Hippocampal formation (tissue), 2 donors: ENCODE results near the gene HOXB5.

Experiments used
- DNase-seq, 2 donors: peaks; one replicate each; lab custom pipeline; 2025; lab: John Stamatoyannopoulos, UW

Gene HOXB5

DNA sequence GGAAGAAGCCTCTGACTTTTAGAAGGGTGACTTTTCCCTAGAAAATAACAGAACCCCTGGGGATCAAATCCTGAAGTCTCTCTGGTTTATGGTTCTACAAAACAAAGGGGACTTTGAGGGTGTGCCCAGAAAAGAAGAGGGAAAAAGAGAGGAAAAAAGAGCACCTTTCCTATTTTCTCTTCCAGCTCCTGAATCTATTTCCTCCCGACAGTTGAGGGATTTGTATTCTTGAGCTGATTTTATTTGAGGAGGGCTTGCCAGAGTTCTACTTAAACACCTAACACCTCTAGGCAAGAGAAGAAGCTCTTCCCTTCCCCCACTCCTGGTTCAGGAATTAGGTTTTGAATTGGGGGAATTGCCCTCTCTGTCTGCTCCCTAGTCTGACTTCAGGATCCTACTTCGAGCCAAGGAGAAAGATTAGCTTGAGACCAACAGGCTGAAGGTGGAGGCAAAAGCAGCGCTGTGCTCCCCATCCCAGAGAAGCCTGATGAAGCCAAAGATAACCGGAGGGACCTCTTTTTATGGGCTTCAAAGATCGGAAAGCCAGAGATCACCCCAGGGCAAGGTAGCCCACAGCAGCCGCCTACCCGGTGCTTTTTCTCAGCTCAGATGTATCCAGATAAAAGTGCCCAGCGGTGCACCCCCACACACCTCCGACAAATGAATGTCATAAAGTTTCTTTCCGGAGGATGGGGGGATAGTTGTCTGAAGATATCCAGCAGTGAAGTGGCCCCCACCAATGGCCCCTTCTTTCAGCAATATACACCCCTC is 4.3 kb downstream of the HOXB5 start:
- no peak for DNase-seq

DNA sequence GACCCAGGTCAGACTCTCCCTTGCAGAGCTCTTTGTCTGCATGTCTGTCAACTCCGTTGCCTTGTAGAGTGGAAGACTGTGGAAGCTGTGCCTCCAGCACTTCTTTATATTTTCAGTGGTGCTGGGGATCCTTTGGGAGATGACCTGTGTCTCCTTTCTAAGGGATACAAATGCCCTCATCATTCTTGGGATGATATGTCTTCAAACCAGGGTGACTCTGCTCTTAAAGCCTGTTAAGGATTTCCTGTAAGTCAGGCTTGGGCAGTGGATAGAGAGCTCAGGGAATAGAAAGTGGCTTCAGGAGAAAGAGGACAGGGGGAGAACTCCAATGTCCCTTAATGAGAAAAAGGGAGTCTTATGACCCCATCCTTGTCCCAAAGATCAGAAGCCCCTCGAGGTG is 5.1 kb downstream of the HOXB5 start:
- DNase-seq: no peak

DNA sequence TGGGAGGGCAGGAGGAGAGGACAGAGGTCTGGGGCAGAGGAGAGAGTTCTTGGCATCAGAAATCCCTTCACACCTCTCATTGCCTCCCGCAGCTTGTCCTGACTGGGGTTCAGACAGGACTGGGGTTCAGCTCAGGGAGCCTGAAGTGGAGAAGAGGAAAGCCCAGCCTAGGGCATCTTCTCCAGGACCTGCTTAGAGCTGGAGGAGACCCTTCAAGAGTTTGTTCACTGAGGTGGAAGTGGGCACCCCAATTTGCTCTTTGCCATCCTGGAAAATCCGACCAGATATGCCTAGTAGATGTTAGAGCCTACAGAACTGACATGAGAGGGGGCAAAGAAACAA is 5.5 kb downstream of the HOXB5 start:
- DNase-seq: no peak

DNA sequence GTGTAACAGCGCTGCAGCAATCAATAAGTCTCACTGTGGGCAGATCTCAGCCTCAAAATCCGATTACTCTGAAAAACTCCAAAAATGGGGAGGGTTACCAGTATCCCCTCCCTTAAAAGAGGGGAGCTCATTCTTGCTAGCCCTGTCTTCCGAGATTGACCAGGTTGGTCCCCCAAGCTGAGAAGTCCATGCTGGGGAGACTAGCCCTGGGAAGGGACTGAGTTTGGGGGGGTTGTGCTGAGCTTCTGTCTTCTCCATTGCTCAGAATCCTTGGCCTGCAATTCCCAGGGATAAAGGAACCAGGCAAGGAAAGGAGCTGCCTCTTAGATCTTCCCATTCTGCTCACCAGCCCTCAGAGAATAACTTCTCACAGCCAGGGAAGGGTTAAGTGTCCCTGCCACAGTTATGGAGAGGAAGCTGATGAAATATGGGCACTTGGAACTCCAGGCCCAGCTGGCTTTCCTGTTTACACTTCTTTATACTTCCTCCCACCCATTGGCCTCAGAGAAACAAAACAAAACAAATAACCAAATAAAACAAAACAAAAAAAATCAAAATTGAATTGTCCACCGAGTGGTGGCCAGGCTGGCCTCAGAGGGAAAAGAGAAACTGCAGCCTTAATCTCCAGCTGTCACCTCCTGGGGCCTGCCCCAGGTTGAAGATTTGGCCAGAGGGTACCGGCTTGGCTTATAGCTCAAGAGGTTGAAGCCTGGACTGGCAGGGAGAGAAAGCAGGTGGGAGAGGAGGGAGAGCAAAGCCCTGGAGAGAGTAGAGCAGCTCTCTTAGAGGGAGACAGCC is 6.1 kb downstream of the HOXB5 start:
- DNase-seq: no peak

DNA sequence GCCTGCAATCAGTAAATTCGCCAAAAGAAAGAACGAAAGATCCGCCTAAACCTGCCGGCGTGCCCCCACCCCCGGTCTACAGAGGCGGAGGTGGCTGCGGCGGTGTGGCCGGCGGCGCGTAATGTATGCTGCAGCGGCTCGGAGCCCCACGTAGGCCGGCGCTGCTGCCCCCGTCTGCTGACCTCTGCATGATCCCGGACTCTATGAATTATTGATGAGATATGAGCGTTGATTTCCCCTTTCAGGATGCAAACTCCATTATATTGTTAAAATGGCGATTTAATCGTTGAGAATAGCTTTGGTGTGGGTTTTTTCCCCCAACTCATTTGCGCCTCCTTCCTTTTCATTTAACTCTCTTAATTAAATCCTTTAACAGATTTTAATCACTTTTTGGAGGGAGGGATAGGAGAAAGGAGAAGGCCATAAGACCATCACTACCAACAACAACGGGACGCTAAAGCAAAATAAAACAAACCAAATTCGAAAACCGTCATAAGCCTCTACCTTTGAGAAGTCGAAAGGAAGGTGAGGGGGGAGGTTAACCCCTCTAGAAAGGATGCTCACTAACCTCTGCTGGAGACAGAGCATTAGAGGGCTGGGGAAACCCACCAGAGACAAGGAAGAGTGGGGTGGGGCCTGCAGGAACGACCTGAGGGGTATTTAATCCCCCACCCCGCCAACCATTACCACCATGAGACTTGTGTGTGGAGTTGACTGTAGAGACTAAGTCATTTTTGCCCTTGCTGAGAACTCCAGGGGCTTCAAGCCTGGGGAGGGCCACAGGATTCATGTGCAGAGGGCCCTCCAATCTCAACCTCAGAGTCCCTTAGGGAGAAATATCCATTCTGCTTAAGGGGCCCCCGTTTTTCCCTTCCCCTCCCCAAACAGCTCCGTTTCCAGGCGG is 7.0 kb downstream of the HOXB5 start:
- no peak for DNase-seq

DNA sequence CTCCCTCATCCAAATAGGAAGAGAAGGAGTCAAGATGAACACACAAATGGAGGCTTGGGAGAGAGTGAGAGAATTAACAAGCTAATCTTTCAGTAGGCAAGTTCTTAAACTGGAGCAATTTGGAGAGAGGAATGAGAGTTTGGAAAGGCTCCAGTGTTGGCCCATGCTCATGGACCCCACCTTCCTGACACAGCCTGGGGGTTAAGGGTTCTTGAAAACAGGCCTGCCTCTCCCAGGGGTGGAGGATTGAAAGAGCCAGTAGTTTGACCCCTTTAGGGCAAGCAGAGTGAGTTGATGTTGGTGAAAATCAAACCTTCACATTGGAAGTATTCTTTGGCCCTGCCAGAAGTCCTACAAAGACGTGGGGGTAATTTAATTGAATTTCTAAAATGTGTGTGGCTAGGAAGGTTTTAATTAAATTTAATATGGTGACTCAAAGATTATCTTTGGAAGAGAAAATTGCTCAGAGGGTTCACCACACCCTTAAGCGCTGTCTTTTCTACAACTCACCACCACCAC is 9.3 kb downstream of the HOXB5 start:
- no peak for DNase-seq

DNA sequence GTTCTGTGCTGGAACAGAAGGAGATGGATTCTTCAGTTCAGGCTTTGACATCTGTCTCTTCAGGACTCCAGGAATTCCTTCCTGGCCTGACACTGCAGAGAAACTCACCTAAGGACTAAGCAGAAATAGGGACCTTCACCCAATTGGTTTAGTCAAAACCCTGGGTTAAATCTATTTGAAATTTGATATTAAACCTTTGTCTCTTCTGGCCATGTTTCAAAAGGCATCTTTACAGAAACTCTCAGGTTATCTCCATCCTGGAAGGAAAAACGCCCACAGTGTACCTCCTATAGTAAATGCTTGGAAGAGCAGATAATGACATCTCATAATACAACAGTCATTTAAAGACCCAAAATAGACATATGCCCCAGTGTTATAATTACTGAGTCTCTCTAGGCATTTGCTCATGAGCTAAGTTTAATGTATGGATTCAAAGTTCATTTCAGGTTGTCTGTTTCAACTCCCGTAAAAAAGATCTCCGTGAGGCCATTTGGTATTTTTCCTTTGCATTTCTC is 9.8 kb downstream of the HOXB5 start:
- DNase-seq: no peak

DNA sequence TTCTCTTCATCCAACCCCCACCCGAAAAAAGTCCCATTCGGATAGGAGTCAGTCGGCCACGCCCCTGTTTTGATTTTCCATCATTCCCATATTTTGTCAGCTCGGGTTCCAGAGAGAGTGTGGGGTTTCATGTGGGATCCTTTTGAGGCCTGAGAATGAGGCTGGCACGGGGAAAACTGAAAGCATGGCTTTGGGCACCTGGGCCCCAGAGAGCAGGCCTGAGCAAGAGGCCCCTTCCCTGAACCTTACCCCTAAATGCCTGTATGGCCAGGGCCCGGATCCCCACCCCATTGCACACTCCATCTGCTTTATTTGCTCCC is 10.9 kb downstream of the HOXB5 start:
- no peak for DNase-seq

DNA sequence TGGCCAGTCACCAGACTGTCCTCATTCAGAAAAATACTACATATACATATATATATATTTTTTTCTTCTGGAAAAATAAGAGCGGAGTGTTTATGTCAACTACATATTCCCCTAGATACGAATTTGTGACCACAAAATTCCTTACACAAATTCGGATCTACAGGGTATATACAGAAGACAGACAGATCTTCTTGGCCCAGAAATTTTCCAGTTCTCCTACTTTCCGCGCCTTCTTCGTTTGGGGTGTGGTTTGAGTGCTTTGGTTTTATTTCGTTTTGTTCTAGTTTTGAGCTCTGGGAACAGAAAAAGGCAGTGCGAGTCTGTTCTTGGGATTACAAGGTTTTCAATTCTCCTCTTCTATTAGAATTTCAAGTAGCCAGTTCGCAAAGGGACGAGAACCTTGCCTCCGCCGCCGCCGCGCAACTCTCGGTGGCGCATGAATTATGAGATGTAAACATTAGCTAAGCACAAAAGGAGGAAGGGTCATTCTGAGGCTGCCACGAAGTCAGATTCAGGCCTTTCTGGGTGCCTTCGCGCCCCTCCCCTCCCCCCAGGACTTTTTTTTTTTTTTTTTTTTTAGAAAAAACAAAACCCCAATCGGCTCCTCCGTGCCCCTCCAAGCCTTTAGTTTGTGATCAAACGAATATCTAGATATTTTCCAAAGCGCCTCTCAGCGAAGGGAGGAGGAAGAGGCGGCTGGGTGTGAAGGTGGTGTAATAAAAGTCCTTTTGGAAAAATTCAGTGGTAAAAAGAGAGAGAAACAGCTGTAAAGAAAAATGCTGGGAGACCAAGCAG is 13.6 kb downstream of the HOXB5 start:
- DNase-seq: no peak

DNA sequence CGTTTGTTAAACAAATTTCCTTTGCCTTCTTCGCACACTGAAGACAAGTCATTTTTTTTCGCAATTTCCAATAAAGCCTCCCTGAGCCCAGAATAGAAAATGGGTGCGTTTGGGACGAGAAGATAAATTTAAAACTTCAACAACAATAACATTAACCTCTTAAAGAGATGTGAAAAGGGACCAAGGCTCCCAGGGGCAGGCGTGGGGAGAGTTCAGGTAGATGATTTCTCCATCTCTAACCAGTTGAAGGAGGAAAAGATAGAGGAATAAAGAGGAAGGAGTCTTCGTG is 14.2 kb downstream of the HOXB5 start:
- no peak for DNase-seq

DNA sequence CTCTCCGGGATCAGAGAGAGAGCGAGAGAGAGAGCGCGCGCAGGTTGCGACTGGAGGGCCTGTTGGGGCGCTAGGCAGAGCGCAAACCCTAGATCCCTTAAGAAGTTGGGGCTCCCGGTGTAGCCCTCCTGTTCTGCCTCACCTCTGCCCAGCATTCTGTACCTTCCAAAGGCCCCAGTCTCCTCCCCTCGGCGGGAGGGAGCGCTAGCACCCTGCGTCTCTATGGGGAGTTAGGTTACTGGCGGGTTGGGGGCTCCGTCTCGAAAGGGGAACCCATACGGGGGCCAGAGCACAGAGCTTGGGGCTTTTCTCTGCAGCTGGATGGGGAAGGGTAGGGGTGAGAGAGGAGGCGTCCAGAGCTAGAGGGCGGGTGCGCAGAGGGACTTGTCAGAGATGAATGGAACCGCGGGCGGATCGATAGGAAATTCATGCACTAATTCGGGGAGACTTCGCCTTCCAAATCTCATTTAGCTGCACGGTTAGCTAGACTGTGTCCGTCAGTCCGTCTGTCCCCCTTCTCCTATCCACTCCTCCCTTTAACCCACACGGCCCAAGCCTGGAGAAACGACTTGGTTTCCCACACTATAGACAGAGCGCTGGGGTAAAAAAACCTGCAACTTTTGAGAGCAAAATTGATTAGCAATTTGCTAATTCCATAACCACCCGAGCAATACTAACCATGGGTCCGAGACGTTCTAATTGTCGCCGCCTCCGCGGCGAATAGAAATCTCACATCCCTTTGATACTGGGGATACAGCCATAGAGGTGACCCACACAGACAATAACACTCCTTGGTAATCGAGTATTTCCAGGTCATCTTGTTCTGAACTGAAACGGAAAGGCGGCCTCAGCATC is 14.7 kb downstream of the HOXB5 start:
- DNase-seq: no peak

DNA sequence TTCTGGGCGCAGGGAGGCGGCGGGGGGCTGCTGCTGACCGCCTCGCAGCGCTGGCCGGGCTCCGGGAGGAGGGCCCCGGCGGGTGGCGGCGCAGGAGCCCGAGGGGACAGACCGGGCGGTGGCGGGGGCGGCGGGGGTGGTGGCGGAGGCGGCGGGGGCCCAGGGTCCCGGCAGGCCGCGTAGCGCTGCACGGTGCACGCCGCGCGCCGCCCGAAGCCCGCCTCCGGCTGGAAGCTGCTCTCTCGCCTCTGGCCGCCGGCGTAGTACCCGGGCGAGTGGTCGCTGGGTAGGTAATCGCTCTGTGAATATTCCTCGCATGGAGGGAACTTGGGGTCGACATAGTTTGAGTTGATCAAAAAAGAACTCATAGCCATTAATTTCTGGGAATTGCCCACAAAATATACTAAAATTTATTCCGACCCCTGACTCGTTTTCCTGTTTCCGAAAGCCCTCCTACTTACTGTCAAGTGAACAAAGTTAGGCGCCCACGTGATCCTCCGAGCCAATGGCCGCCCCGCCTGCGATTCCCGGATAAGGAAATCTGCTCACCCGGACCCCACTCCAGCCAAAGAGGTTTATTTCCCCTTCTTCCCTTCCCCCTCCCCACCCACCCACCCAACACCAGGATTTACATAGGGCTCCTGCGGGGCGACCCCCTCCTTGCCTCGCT is 15.5 kb downstream of the HOXB5 start, which contains the start of gene HOXB4:
TSS of gene HOXB4 (minus strand) at position 405 of the 670 bp plus-strand sequence. CDS start at position 374, 31 bp downstream.
- no peak for DNase-seq

DNA sequence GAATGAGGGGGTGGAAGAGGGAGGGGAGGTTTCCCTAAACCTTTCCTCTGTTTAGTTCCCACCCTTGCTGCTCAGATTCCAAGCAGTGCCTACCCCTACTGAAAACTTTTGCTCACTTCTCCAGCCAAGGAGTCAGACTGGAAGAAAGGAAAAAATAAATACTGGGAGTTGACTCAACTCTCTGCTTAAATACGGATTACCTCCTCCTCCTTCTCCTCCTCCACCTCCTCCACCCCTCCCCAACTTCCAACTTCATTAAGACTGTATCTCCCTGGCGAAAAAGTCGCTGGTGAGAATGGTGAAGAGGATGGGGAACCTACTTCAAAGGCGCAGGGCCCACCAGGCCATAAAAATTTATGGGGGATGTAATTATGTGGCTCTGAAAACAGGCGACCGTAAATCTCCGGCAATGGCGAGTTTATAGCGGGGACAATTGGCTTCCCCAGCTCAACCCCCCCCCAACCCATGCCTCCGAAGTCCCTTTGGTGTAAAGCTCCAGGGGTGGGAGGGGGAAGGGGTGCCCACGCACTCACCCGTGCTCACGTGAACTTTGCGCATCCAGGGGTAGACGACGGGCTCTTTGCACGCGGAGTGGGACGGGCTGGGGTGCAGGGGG is 16.1 kb downstream of the HOXB5 start:
- no peak for DNase-seq

DNA sequence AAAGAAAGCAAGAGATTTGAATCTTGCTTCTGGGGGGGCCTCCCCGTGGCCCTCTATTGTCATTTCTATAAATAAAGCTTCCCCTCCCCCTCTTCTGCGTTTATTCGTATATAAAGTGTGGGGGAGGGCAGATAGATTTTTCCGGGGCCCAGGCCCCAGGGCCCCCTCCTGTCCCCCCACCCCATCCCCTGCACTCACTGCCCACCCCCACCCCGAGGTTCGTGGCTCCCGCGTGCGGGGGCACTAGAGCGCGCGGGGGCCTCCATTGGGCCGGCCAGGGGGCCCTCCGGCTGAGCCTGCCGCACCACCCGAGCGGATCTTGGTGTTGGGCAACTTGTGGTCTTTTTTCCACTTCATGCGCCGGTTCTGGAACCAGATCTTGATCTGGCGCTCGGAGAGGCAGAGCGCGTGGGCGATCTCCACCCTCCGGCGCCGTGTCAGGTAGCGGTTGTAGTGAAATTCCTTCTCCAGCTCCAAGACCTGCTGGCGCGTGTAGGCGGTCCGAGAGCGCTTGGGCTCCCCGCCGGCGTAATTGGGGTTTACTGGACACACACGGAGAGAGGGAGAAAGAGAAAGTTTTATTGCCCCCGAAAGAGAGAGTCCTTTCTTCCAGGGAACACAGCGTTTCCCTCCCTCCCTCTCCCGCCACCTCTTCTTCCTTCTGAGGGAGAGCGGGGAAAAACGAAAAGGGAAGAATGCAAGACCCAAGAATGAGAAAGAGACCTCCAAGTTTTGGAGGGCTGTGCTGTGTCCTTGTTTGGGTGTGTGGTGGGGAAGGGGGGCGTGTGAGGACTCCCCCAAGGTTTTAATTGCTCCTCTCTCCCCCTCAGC is 16.9 kb downstream of the HOXB5 start:
- DNase-seq: no peak

DNA sequence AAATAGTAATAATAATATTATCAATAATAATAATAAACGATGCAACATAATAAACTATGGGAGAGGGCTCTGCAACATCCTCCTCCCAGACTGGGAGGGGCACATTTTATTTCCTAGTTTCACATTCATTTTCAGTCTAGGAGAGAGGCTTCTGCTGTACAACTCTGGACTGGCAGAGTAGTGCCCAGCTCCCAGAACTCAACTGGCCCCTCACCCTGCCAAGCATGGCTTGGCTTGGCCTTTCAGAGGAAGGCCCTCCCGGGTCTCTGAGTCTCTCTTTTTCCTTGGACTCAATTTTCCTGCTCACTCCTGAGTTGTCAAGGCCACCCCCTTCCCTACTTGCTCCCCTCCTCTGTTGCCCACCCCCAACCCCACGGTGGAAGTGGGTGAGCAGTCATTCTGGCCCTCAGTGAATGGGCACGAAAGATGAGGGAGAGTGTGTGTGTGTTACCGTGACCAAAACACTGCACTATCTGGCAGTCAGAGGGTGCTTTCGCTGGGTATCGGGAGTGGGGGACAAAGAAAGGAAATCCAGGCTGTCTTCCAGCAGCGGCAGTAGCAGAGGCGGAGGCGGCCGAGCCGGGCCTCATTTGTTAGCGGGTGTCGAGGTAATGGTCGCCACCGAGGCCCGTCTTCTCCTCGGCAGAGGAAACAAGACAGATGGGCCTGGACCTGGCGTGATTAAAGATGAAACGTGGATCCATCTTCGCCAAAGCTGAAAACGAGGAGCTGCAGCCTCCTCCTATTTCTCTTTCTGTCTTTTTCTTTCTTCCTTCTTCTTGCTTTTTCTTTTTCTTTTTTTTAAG is 17.7 kb downstream of the HOXB5 start:
- no peak for DNase-seq

DNA sequence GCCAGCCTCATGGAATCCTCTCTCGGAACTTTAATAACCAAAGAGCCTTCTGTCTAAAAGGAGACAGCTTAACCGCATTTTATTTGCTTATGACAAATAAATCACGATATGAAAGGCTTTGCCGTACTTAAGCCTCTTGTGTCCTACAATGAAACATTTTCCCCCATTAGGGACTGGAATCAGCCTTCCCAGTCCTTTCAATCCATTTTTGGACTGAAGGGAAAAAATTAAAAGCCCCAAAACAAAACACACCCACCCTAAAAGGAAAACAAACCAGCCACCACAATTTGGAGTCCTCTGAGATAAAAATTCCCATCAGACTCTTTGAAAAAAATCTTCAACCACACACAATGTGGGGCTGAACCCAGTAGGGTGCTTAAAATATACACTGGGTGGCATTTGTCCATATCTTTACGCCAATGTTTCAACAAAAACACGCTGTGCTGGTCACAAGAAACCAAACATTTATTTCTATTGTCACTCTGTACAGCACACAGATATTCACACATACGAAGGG is 18.5 kb downstream of the HOXB5 start:
- DNase-seq: no peak

DNA sequence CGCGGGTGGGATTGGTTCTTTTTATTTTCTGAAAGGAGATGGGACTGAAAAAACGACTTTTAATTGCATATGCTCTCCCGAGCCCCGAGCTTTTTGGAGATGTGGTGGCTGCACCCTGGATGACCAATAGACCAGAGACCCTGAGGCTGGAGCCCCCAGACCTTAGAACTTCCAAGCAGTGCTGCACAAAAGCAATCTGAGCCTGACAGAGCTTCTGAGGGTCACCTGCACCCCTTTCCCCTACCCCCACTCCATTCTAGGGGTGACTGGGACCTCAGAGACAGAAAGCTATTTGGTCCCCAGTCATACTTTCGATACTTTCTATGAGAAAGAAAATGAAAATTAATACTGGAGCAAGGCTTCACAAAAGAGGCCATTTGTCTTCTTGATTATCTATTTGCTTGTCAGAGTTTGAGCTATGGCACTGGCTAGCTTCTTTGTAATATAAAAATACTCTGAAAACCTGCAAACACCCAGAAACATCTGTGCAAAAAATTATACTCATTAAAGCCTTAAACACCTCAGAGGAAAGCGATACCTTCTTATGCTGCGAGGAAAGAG is 19.0 kb downstream of the HOXB5 start:
- DNase-seq: no peak
